GM21723 (cell line): ENCODE data around the gene FBLN7.
"Not testable (repeated sequence)": the region's sequence is repeated elsewhere in the genome, so short reads cannot be mapped to it uniquely, and the experiment has no call there.

Experiments used
- ATAC-seq: cut with Tn5 transposase; IDR thresholded peaks from one replicate; pipeline ENCODE4 v1.9.1; 2021; ENCODE audit warnings: mild to moderate bottlenecking, moderate library complexity; ENCODE audit not compliant: unreplicated experiment

Gene FBLN7

DNA sequence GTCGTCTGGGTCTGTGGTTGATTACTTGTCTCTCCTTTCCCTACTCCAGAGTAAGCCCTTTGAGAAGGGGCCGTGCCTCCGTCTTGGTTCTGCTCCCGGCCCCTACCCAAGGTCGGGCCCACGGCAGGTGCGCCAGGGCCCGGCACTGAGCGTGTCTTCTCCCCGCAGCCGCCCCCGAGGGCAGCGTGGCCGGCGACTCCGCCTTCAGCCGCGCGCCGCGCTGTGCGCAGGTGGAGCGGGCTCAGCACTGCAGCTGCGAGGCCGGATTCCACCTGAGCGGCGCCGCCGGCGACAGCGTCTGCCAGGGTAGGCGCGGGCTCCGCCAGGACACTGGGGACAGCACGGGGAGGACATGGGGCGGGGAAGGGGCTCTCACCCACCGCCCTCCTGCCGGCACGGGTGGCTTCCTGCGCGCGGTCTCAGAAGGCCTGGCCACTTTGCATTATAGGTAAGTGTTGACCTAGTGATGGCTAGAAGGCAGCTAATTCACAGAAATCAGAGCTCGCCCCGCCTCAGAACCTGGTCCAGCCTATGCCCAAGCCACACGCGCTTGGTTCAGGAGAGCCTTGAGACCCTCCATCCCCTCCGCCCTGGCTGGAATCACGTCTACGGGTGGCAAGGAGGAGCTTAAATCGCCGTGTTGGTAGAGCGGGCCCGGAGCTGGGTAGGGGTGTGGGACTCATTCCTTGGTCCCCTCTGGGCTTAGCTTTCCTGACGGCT lies 43.5 kb downstream of the FBLN7 start:
- ATAC-seq, result no peak

DNA sequence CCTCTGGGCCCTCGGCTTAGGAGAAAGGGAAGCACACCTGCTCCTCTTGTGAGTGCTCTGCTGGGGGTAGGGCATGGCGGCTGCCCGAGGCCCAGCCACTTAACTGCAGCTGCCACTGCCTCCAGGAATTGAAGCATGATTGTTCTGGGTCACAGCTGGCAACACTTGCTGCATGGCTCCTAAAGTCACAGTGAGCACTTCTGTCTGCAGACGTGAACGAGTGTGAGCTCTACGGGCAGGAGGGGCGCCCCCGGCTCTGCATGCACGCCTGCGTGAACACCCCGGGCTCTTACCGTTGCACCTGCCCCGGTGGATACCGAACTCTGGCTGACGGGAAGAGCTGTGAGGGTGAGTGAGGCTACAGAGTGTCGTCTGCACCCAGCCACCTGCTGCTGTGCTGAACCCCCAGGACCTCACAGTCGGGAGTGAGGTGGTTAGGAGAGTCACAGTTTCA lies 44.4 kb downstream of the FBLN7 start:
- no peak for ATAC-seq

DNA sequence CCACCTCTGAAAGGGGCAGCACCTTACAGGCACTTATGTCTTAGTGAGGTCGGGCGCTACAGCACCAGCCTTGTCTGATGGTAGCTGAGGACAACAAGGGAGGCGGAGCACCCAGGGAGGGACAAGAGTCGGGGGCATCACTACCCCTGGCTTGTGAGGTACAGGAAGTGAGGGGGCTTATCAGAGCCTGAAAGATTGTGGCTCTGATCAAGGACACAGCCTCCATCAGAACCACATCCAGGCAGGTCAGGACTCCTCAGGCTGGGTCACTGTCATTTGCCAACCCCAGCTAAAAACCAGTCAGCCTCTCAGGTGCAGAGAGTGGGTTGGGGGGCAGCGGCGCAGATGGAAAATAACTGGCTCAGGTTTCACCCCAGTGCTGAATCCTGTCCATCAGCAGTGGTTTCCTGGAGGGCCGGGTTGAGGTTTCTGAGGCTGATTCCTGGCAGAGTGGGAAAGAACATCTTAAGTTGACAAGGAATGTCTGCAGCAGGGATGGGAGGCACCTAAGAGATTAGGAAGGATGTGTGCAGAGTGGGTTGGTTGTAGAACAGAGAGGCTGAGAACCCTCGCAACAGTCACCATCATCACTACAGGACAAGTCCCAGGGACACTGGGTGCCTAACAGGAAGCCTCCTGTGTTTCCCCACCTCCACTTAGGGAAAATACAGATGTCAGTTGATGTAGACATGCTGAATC lies 45.3 kb downstream of the FBLN7 start:
- no peak for ATAC-seq

DNA sequence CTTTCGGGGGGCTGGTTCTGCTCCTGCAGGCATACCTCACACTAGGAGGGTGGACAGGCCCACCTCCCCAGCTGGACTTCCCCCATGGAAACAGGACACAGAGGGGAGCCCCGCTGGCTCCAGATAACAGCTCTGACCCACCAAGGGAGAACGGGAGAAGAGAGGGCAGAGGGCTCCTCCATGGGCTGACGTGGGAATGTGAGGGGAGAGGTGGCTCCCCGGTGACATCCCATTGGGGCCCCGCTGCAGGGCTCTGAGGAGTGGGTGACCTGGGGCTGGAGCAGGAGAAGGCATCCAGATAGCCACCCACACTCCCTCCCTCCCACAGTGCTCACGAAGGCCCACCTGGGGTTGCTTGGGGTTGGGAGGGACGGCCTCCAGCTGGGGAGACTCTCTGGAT lies 45.9 kb downstream of the FBLN7 start:
- no peak for ATAC-seq

DNA sequence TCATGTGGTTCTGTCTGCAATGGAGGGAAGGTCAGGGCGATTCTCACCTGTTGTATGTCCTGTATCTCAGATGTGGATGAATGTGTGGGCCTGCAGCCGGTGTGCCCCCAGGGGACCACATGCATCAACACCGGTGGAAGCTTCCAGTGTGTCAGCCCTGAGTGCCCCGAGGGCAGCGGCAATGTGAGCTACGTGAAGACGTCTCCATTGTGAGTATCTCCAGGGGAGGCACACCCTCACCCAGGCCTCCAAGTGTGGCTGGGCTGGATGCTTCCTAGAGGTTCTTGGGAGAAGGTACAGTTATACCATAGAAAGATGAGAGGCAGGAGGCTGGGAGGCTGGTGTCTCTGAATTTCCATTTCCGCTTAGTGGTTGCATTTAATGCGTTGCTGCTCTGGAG lies 46.9 kb downstream of the FBLN7 start:
- ATAC-seq, result no peak

DNA sequence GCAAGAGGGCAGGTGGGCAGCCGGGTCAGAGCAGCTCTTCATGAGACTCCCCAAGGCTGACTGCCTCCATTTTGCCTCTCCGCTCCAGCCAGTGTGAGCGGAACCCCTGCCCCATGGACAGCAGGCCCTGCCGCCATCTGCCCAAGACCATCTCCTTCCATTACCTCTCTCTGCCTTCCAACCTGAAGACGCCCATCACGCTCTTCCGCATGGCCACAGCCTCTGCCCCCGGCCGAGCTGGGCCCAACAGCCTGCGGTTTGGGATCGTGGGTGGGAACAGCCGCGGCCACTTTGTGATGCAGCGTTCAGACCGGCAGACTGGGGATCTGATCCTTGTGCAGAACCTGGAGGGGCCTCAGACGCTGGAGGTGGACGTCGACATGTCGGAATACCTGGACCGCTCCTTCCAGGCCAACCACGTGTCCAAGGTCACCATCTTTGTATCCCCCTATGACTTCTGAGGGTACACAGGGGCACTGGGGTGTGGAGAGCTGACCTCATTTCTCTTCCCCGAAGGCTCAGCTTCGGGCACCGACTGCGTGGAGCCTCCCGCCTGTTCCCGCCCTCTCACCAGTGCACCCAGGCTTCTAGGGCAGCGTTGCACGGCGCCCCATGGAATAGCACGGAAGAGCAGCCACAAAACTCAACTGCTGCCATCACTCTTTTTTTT lies 49.0 kb downstream of the FBLN7 start:
- ATAC-seq, result no peak

DNA sequence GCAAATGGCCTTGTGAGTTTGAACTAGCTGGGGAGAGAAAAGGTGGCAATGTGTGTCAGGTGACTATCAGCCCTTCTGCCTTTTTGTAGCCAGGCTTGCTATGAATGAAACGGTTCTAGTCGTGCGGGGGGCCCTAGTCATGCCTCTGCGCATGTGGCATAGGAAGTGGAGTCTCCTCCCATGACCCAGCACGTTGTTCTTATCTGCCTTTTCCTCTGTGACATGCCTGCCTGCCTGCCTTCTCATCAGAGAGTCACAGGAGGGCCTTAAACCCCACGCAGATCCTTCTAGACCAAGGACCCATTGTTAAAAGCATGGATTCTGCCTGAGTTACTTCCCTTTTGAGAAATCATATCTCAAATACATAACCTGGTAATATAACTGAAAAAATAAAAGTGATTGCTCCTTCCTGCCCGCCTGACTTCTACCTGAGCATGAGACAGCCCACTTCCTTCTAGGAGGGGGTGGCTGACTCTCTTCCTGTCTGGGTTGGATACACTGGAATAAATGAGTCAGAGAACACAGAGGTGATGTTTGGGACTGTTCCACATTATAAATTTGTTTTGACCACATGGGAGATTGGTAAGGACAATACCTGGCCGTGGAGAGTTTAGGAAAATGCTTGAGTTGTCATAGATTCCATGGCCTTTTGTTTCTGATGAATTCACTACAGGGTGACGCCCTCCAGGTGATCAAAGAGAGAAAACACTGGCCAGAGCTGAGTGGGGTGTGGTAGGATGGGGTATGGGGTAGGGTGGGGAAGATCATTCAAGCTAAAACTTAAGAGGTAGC lies 49.8 kb downstream of the FBLN7 start:
- no peak for ATAC-seq

DNA sequence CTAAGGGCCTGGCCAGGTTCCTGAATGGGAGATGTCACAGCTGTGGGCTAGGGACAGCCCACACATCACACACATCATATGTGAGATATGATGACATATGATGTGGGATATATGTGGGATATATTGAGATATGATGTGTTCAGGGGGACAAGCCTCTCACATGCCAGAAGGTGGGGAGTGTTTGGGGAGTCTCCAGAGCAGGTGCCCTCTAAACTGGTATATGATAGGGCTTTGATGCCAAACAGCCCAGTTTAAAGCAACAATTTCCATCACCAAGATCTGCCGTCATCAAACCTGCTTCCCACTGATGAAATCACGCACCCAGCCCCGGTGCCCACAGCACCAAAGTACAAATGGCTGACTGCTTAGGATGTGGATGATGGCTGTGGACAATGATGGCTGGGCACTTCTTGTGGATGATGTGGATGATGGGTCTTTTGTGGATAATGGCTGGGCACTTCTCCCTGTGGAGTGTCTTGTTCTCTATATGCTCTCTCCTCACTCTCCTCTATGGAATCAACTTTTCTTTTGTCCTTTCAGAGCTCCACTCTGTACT lies 50.9 kb downstream of the FBLN7 start:
- no peak for ATAC-seq

DNA sequence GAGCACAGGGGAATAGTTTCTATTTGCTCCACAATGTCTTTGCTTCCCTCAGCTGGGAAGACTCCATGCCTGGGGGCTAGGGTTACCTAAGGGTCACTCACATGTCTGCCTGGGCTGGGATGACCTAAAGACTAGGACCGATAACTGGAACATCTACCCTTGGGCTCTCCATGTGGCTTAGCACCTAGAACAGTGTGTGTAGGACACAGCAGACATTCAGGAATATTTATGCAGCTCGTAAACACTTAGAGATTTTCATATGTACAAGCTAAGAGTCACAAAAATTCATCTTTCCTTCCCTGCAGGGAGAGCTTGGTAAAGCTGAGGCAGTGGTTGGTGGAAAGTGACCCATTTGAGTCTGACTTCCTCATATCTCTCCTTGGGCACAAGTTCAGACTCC lies 55.8 kb downstream of the FBLN7 start:
- no peak for ATAC-seq

DNA sequence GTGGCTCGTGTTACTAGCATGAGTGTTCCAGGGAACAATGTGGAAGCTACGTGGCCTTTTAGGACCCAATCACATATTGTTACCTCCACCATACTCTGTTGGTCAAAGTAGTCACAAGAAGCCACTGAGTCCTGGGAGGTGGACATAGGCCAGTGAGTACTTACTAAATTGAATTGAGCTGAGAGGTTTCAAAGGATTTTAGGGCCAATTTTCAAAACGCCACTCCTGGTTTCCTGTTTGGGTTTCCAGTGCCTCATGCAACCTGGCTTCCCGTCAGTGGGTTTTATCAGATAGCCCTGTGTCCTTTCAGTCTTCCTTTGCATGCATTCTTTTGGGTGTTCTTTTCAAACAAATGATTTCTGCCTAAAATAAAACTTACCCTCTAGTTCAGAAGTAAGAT lies 56.3 kb downstream of the FBLN7 start:
- no peak for ATAC-seq

DNA sequence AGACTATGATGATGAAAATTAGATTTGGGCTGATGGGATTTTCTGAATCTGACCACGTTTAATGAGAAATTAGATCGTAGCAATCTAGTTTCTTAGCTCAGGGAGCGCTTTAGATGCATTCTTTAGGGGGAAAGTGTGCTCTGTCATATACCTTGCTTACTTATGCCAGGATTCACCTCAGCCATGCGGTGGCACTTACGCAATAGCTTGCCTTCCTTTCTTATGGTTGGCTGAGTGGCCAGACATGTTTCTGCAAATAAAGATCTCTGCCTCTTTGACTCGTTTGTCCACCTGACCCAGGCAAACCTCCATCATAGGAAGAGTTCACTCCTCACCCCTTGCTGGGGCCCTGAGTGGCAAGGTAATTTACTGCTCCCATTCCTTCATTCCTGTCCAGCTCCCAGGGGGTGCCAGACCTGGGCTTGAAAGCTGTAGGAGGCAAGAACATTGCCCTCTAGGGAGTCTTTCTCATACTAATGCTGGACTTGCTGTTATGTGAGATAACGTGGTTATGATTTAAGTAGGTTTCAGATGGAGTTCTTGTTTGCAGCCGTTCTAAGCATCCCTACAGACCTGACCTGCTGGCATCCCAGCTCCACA lies 57.1 kb downstream of the FBLN7 start:
- no peak for ATAC-seq

DNA sequence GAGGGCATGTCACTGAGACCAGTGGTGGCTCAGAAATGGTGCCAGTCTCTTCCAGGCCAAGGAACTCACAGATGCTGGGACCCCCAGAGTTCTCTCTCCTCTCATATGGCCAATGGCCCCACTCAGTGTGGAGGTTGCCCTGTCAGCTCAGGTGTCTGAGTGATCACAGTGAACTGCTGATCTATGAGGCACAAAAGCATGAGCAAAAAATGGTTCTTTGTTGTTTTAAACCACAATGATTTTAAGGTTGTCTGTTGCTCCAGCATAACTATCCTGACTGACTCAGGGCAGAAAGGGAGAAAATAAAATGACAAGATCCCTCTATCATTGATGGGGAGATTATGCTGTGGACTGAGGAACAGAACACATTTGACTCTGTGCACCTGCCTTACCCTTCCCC lies 57.8 kb downstream of the FBLN7 start:
- no peak for ATAC-seq

DNA sequence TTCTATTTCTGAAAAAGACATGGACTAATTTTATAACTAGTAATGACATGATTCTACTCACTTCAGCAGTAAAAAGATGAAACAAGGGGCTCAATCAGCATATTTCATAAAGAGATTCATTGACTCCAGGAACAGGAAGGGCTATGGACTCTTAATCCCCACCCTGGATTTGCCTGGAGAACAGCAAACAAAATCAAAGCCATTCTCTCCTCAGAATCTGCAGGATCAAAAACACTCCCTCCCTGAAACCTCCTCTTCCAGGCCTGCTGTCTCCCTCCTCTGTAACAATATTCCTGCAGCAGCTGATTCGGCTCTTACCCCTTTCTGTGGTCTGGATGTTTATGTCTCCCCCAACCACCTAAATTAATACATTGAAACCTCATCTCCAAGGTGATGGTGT lies 59.7 kb downstream of the FBLN7 start:
- ATAC-seq, result no peak

DNA sequence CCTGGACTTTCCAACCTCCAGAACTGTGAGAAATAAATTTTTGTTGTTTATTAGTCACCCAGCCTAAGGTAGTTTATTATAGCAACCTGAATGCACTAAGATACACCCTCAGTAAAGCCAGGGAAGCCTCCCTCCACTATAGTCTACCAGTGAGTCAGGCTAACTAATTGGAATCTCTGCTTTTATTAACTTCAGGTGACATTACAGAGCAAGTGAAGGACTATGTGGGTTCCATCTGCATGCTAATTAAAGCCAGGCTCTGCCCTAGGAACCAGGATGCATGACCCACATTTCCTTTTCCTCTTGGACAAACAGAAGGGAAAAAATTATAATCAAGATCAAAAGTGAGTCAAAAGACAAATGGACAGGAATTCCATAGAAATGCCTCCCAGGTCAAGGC lies 60.6 kb downstream of the FBLN7 start:
- ATAC-seq, result no peak

DNA sequence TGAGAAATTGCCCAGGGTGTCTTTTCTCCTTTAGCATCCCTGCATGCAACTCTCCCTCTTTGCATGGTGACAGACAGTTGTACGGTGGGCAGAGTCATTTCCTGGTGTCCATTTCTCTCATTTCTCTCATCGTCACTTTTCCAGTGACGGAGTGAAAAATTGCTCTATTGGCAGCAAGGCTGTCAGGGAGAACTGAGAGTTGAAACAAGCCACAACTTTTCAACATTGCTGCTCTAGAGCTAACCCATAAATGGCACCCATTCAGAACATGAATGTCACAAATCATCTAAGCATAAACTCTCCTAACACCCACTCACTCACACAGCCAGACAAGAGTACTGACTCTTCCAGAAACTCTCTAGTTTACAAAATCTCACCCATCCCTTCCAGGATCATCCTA lies 61.0 kb downstream of the FBLN7 start:
- ATAC-seq, result no peak

DNA sequence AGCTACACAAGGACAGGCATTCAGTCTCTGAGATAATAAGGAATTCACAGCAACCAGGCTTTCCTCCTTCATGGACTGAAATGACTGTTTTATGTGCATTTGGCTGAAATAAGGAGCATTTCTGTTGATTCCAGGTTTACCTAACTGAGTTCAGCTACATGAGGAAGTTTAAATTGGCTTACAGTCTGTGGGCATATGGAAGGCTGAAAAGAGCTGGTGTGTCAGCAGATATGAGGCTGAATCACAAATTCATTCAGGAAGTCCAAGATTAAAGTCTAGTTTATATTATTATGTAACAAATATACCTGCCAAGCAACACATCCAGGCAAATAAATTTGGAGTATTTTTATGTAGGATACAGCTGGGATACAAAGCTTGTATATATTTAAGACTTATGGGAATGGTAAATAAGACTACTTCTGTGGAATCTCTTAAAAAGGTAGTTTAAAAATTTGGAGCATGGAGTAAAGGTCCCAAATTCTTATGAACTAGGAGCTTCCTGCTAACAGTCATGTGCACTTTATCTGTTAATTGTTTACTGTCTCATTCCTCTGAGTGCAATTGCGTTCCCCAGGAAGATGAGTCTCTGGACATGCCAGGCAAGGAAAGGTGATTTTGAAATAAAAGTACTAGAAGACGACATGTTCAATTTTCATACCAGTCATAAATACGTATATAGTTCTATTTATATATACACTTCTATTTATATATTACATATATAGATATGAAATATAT lies 63.7 kb downstream of the FBLN7 start:
- ATAC-seq, result no peak

DNA sequence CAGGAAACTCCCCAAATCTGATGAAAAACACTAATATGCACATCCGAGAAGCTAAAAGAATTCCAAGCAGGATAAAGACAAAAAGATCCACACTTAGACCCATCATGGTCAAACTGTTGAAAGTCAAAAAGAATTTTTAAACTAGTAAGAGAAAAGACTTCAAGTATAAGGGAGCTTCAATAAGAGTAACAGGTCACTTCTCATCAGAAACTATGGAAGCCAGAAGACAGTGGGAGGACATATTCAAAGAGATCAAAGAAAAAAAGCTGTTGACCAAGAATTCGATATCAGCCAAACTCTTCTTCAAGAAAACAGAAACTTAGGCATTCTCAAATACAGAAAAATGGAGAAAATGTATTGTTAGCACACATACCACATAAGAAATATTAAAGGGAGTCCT lies 66.2 kb downstream of the FBLN7 start:
- ATAC-seq, result no peak

DNA sequence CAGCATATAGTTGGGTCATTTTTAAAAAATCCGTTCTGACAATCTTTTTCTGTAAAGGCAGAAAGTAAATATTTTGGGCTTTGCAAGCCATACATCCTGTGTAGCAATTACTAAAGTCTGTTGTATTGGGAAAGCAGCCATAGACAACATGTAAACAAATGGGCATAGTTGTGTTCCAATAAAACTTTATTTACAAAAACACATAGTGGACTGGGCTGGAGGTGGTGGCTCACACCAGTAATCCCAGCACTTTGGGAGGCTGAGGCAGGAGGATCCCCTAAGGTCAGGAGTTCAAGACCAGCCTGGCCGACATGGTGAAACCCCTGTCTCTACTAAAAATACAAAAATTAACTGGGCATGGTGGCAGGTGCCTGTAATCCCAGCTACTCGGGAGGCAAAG lies 69.7 kb downstream of the FBLN7 start:
- ATAC-seq, result not testable (repeated sequence)

DNA sequence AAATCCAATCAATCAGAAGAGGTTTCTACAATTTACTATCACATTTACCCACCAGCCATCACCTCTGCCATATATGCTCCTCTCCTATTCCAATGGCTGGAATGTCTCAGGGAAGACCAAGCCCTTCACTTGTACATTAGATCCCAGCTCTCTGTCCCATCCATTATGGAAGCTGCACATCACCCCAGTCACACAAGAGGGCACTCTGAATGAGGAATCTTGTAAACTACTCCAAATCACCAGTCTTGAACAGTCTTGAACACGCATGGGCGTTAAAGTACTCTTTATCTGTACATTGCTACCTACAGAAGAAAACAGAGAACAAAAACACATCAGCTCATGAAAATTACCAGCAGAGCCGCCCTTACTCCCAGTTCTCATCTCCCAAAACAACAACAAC lies 78.0 kb downstream of the FBLN7 start:
- no peak for ATAC-seq

DNA sequence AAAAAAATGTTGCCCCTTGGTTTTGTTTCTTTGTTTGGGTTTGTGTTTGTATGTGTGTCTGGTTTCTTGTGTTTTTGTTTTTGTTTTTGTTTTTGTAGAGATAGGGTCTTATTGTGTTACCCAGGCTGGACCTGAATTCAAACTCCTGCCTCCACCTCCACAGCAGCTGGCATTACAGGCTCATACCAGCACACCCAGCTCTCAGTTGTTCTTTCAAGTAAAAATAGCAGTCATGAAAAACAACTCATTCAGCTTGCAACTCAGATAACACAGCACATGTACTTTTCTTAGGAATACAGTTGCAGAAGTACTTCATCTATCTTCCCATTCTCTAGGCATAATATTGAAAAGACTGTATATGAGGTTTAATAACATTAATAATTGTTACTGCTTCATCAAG lies 79.7 kb downstream of the FBLN7 start:
- no peak for ATAC-seq
